H1 (cell line): ENCODE results near the gene AGAP1. TPM values are rescaled to one million over a fixed set of nuclear protein-coding genes. Genes with fewer than 3 reads are reported as not detected.

Experiments used
- CTCF ChIA-PET: fragments of 300-600 bp; sonication (Branson Sonifier 250); formaldehyde crosslinking; loops from one replicate; lab custom pipeline; 2021; ENCODE audit not compliant: partially characterized antibody; lab: Charles Lee
- POLR2A ChIA-PET: fragments of 300-600 bp; sonication (Branson Sonifier 250); formaldehyde crosslinking; loops from one replicate; lab custom pipeline; 2021; ENCODE audit warnings: inconsistent platforms; ENCODE audit not compliant: partially characterized antibody; lab: Charles Lee
- DNase-seq, 2 experiments: peaks; one replicate each; pipeline versions ENCODE4 v3.0.0 to v3.0.0-alpha.2; 2010 to 2022; ENCODE audit warnings: low spot score in 2 of 2, low read depth in 1 of 2, mixed read lengths in 1 of 2
- FAIRE-seq: peaks from 2 replicates; lab custom pipeline; 2011; peaks lifted over from hg19 to GRCh38; lab: Jason Lieb, UNC
- H2AFZ ChIP-seq: 2 replicates; pipeline ENCODE4 v1.8.1; 2012; ENCODE audit warnings: low read length, inconsistent platforms
- H2AK5ac ChIP-seq: 2 replicates; pipeline ENCODE4 v1.6.1; 2013; ENCODE audit warnings: low read depth, low read length
- H2BK120ac ChIP-seq: replicated peaks from 2 replicates; pipeline ENCODE3; 2013; ENCODE audit warnings: low read depth, low read length, inconsistent platforms
- H2BK12ac ChIP-seq: 2 replicates; pipeline ENCODE4 v1.6.1; 2013; ENCODE audit warnings: low read depth, low read length
- H2BK15ac ChIP-seq: 2 replicates; pipeline ENCODE4 v1.6.1; 2013; ENCODE audit warnings: low read length
- H2BK20ac ChIP-seq: 2 replicates; pipeline ENCODE4 v1.6.1; 2013; ENCODE audit warnings: low read length
- H2BK5ac ChIP-seq: 2 replicates; pipeline ENCODE4 v1.6.1; 2013; ENCODE audit warnings: low read depth, low read length
- H3K14ac ChIP-seq: 2 replicates; pipeline ENCODE4 v1.6.1; 2013; ENCODE audit warnings: inconsistent platforms; ENCODE audit not compliant: insufficient read length
- H3K18ac ChIP-seq: 2 replicates; pipeline ENCODE4 v1.6.1; 2013; ENCODE audit warnings: low read length; ENCODE audit errors: extremely low read depth
- H3K23ac ChIP-seq: 2 replicates; pipeline ENCODE4 v1.6.1; 2013; ENCODE audit warnings: inconsistent platforms; ENCODE audit not compliant: insufficient read length
- H3K23me2 ChIP-seq: 2 replicates; pipeline ENCODE4 v1.6.1; 2013; ENCODE audit warnings: low read depth, low read length
- H3K27ac ChIP-seq: 2 replicates; pipeline ENCODE4 v1.6.1; 2011; ENCODE audit warnings: low read depth, low read length, inconsistent platforms
- H3K27me3 ChIP-seq, 4 experiments: replicated peaks in 1 of 4; 1 replicate in 1 of 4; 2 replicates in 3 of 4; pipeline versions ENCODE4 v1.6.1 to v1.8.1; 2011 to 2013; ENCODE audit warnings: low read length in 3 of 4, mild to moderate bottlenecking in 3 of 4, inconsistent platforms in 2 of 4, mixed read lengths in 2 of 4, moderate library complexity in 1 of 4; ENCODE audit not compliant: control insufficient read depth in 3 of 4, insufficient read depth in 3 of 4; ENCODE audit errors: extremely low read depth in 1 of 4
- H3K36me3 ChIP-seq, 4 experiments: 2 replicates each; pipeline versions ENCODE4 v1.6.1 to v1.8.1; 2011 to 2013; ENCODE audit warnings: mild to moderate bottlenecking in 4 of 4, low read length in 3 of 4, moderate library complexity in 2 of 4, control low read depth in 1 of 4, inconsistent platforms in 1 of 4; ENCODE audit not compliant: insufficient read depth in 4 of 4, control insufficient read depth in 2 of 4
- H3K4ac ChIP-seq: replicated peaks from 2 replicates; pipeline ENCODE3; 2013; ENCODE audit warnings: low read length, low read depth, mixed read lengths, inconsistent platforms; ENCODE audit not compliant: insufficient read length
- H3K4me1 ChIP-seq, 4 experiments: replicated peaks in 1 of 4; 1 replicate in 1 of 4; 2 replicates in 3 of 4; pipeline versions ENCODE4 v1.6.1 to v1.8.1; 2011 to 2013; ENCODE audit warnings: low read length in 3 of 4, inconsistent platforms in 2 of 4, mixed read lengths in 1 of 4; ENCODE audit not compliant: insufficient read depth in 4 of 4, control insufficient read depth in 3 of 4
- H3K4me2 ChIP-seq, 2 experiments: 2 replicates each; pipeline versions ENCODE4 v1.6.1 to v1.8.1; 2011 to 2013; ENCODE audit warnings: low read depth in 2 of 2, low read length in 2 of 2, control low read depth in 1 of 2, inconsistent platforms in 1 of 2, mild to moderate bottlenecking in 1 of 2; ENCODE audit not compliant: insufficient read depth in 1 of 2
- H3K4me3 ChIP-seq, 4 experiments: fragments of 200-600, 300-600 bp in 1 of 4; sonication (generic), shearing (Covaris generic), sonication (Bioruptor Twin) in 1 of 4; 2 replicates each; pipeline versions ENCODE4 v1.5.1 to v1.8.1; 2011 to 2016; ENCODE audit warnings: low read length in 4 of 4, low read depth in 3 of 4, control low read depth in 2 of 4, inconsistent platforms in 2 of 4, mild to moderate bottlenecking in 2 of 4, mixed read lengths in 1 of 4, moderate library complexity in 1 of 4; ENCODE audit not compliant: insufficient read depth in 2 of 4; ENCODE audit errors: extremely low read depth in 1 of 4
- H3K56ac ChIP-seq: replicated peaks from 2 replicates; pipeline ENCODE3; 2013; ENCODE audit warnings: low read depth, mild to moderate bottlenecking, mixed read lengths, low read length, inconsistent platforms; ENCODE audit not compliant: insufficient read length
- H3K79me1 ChIP-seq: 2 replicates; pipeline ENCODE4 v1.6.1; 2013; ENCODE audit warnings: low read depth, low read length, control low read depth
- H3K79me2 ChIP-seq, 2 experiments: 2 replicates each; pipeline versions ENCODE4 v1.6.1 to v1.8.1; 2012 to 2013; ENCODE audit warnings: low read length in 2 of 2, mild to moderate bottlenecking in 2 of 2, inconsistent platforms in 1 of 2; ENCODE audit not compliant: insufficient read depth in 2 of 2, control insufficient read depth in 1 of 2
- H3K9ac ChIP-seq, 4 experiments: replicated peaks in 1 of 4; 1 replicate in 1 of 4; 2 replicates in 3 of 4; pipeline versions ENCODE4 v1.6.1 to v1.8.1; 2011 to 2013; ENCODE audit warnings: low read depth in 3 of 4, low read length in 3 of 4, control low read depth in 2 of 4, mild to moderate bottlenecking in 2 of 4, moderate library complexity in 2 of 4, inconsistent platforms in 1 of 4; ENCODE audit errors: extremely low read depth in 1 of 4
- H3K9me3 ChIP-seq, 2 experiments: 2 replicates each; pipeline versions ENCODE4 v1.6.1 to v1.8.1; 2012 to 2013; ENCODE audit warnings: mild to moderate bottlenecking in 2 of 2, moderate library complexity in 2 of 2, control low read depth in 1 of 2, inconsistent platforms in 1 of 2, low read depth in 1 of 2, low read length in 1 of 2, mixed read lengths in 1 of 2; ENCODE audit not compliant: insufficient read depth in 2 of 2
- H4K20me1 ChIP-seq, 2 experiments: replicated peaks in 1 of 2; 2 replicates each; pipeline versions ENCODE3 to v1.8.1; 2011 to 2013; ENCODE audit warnings: inconsistent platforms in 2 of 2, low read length in 2 of 2, mild to moderate bottlenecking in 1 of 2; ENCODE audit not compliant: insufficient read depth in 2 of 2, control insufficient read depth in 1 of 2
- H4K5ac ChIP-seq: 2 replicates; pipeline ENCODE4 v1.6.1; 2013; ENCODE audit warnings: low read length, low read depth, mixed read lengths, inconsistent platforms; ENCODE audit not compliant: insufficient read length
- H4K8ac ChIP-seq: 2 replicates; pipeline ENCODE4 v1.8.0; 2013; ENCODE audit warnings: mild to moderate bottlenecking, moderate library complexity, low read length, inconsistent platforms; ENCODE audit not compliant: insufficient read depth; ENCODE audit errors: extremely low read depth
- H4K91ac ChIP-seq: replicated peaks from 2 replicates; pipeline ENCODE3; 2013; ENCODE audit warnings: low read length, mixed read lengths, inconsistent platforms; ENCODE audit not compliant: insufficient read length
- ASH2L ChIP-seq: fragments of 200-600, 300-600 bp; sonication (generic); IDR thresholded peaks from one replicate; pipeline ENCODE4 v1.7.1; 2017; ENCODE audit warnings: low read length
- CTCF ChIP-seq, 3 experiments: IDR thresholded peaks; 1 replicate in 2 of 3; 2 replicates in 1 of 3; pipeline versions ENCODE4 v1.5.1 to v1.6.1; 2011; ENCODE audit warnings: low read length in 3 of 3, mild to moderate bottlenecking in 3 of 3, inconsistent platforms in 2 of 3, low read depth in 1 of 3, moderate library complexity in 1 of 3; ENCODE audit not compliant: insufficient read depth in 1 of 3; ENCODE audit errors: control extremely low read depth in 1 of 3
- EZH2 ChIP-seq: fragments of 200-600 bp; sonication (generic); IDR thresholded peaks from 2 replicates; pipeline ENCODE4 v1.7.1; 2012; ENCODE audit warnings: low read depth, mild to moderate bottlenecking, moderate library complexity, low read length, inconsistent platforms; ENCODE audit not compliant: severe bottlenecking
- FOSL1 ChIP-seq: IDR thresholded peaks from 2 replicates; pipeline ENCODE4 v1.6.1; 2011; ENCODE audit warnings: mild to moderate bottlenecking, low read depth, low read length, moderate library complexity; ENCODE audit not compliant: insufficient read depth
- GABPA ChIP-seq: IDR thresholded peaks from 2 replicates; pipeline ENCODE4 v1.6.1; 2011; ENCODE audit warnings: mild to moderate bottlenecking, low read length, moderate library complexity, borderline replicate concordance; ENCODE audit not compliant: insufficient read depth
- JUN ChIP-seq: IDR thresholded peaks from 2 replicates; pipeline ENCODE4 v1.6.1; 2011; ENCODE audit warnings: low read depth, mild to moderate bottlenecking, improper control_type of control experiment, low read length
- TAF7 ChIP-seq: optimal IDR thresholded peaks from 2 replicates; pipeline ENCODE3; 2011; ENCODE audit warnings: low read depth, mild to moderate bottlenecking, inconsistent platforms, low read length, moderate library complexity, borderline replicate concordance
- TCF12 ChIP-seq: IDR thresholded peaks from 2 replicates; pipeline ENCODE4 v1.6.1; 2011; ENCODE audit warnings: low read depth, mild to moderate bottlenecking, low read length
- WGBS, 2 experiments: shearing (Covaris generic) in 1 of 2; methylation state at CpG; one replicate each; pipeline versions ENCODE4 v1.1.6 to v1.1.7; 2013 to 2015; ENCODE audit warnings: low lambda C conversion rate in 2 of 2, mixed read lengths in 2 of 2, inconsistent platforms in 1 of 2, low coverage in 1 of 2, missing lambda C conversion rate in 1 of 2; ENCODE audit not compliant: insufficient replicate concordance in 2 of 2, insufficient coverage in 1 of 2, insufficient read length in 1 of 2; ENCODE audit errors: extremely low coverage in 1 of 2, missing lambda C conversion rate in 1 of 2; 5-methylcytosine and 5-hydroxymethylcytosine counted together
- polyA plus RNA-seq, 7 experiments: library from polyadenylated mRNA; depleted of rRNA in 3 of 7; stranded (reverse) in 5 of 7; unstranded in 2 of 7; fragments of >200 nt in 5 of 7; fragments of 200-250 nt in 2 of 7; gene quantifications; 1 replicate in 5 of 7; 2 replicates in 1 of 7; 4 replicates in 1 of 7; pipeline versions ENCODE4 v1.2.1 to v1.2.3, GENCODE V29; 2011 to 2013; ENCODE audit warnings: missing spikeins in 2 of 7, mixed read lengths in 2 of 7
- total RNA-seq: library from RNA; stranded (reverse); fragmentation: NEBNext Ultra II Directional; extraction: Animal tissue kit (Norgen Biotek cat#: 25700); gene quantifications from 2 replicates; pipeline ENCODE4 v1.2.1, GENCODE V29; 2021

AGAP1 gene
- total and polyA plus RNA-seq, 2 of the 8 experiments (the other 6 are each of a cell fraction or from before 2014, with no cell fraction given), result 18.1 to 39.4 TPM

DNA sequence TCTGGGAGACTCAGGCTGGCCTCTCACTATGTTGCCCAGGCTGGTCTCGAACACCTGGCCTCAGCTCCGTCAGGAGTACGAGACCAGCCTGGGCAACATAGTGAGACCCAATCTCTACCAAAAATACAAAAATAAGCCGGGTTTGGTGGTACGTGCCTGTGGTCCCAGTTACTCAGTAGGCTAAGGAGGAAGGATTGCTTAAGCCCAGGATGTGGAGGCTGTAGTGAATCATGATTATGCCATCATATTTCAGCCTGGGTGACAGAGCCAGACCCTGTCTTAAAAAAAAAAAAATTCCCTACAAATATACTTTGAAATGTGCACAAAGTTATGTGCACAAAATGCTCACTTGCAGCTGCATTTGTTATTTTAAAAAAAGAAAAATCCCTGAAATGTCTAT, 26.3 kb upstream of the AGAP1 start:
- no peak overlapping the region for H4K5ac ChIP-seq
- ChIA-PET CTCF (interaction anchor here (0.6 kb wide), 2 partner anchors 8 to 24 kb away, joined by 3 read pairs; no protein-coding TSS in a partner anchor), POLR2A (no interaction called here)
- no peak overlapping the region for H2BK15ac ChIP-seq
- no peak overlapping the region for H2AFZ ChIP-seq
- no peak overlapping the region for H4K91ac ChIP-seq
- no peak overlapping the region for H3K18ac ChIP-seq
- H2BK120ac ChIP-seq, result no peak overlapping the region
- H3K4me1 ChIP-seq, result peaks cover 0 to 6% (median 3%) of the 10 kb centered on the region in 4 experiments; a peak in 3 of 7 replicates
- H3K79me1 ChIP-seq, result no peaks in the 10 kb centered on the region
- DNase-seq, result no peak
- H3K36me3 ChIP-seq, result no peaks in the 10 kb centered on the region
- no peaks in the 10 kb centered on the region for H3K79me2 ChIP-seq
- no peak overlapping the region for H2AK5ac ChIP-seq
- WGBS, 2 experiments, result 98% methylated on average over 5 of the region's 5 CpGs; no CpG with 5 or more reads in 1 of the 2 experiments
- H3K4ac ChIP-seq, result no peak overlapping the region
- no peak overlapping the region for H3K56ac ChIP-seq
- no peak overlapping the region for H2BK12ac ChIP-seq
- H3K23ac ChIP-seq, result no peak overlapping the region
- no peaks in the 10 kb centered on the region for H4K20me1 ChIP-seq
- no peak overlapping the region for H2BK5ac ChIP-seq
- H3K4me2 ChIP-seq, result no peak overlapping the region
- no peak overlapping the region for H3K9ac ChIP-seq
- H3K4me3 ChIP-seq, result no peak overlapping the region
- FAIRE-seq, result no peak
- TF ChIP-seq GABPA (no peak), FOSL1 (no peak), JUN (no peak), CTCF (IDR thresholded peaks at IDR 0.05; ENCODE audit: control extremely low read depth in 1 of 3, insufficient read depth in 1 of 3, low read depth in 1 of 3, low read length in 3 of 3) (no peak), TAF7 (no peak), EZH2 (no peak), TCF12 (no peak), ASH2L (no peak)
- H2BK20ac ChIP-seq, result no peak overlapping the region
- no peak overlapping the region for H3K14ac ChIP-seq
- no peaks in the 10 kb centered on the region for H3K23me2 ChIP-seq
- no peak overlapping the region for H4K8ac ChIP-seq
- H3K27me3 ChIP-seq, result no peaks in the 10 kb centered on the region; a peak in 1 of 7 replicates
- H3K9me3 ChIP-seq, result no peaks in the 10 kb centered on the region
- no peak overlapping the region for H3K27ac ChIP-seq
